Keratinocyte (primary cell): ENCODE results near the gene SORBS1. TPM values are rescaled to one million over a fixed set of nuclear protein-coding genes. Genes with fewer than 3 reads are reported as not detected.

Experiments used
- DNase-seq: peaks from one replicate; pipeline ENCODE4 v3.0.0-alpha.2; 2011; ENCODE audit warnings: low read depth, missing footprints, low spot score
- FAIRE-seq: peaks from 2 replicates; lab custom pipeline; 2011; peaks lifted over from hg19 to GRCh38; lab: Jason Lieb, UNC
- H2AFZ ChIP-seq: 2 replicates; pipeline ENCODE4 v1.6.0; 2012; ENCODE audit warnings: low read length, control low read depth, inconsistent platforms; ENCODE audit not compliant: control insufficient read depth
- H3K27ac ChIP-seq: 2 replicates; pipeline ENCODE4 v1.5.1; 2011; ENCODE audit warnings: low read length; ENCODE audit not compliant: control insufficient read depth, insufficient read depth
- H3K27me3 ChIP-seq: 3 replicates; pipeline ENCODE4 v1.6.0; 2011; ENCODE audit warnings: low read length; ENCODE audit not compliant: control insufficient read depth, insufficient read depth; ENCODE audit errors: extremely low read depth
- H3K36me3 ChIP-seq, 2 experiments: 2 replicates in 1 of 2; 3 replicates in 1 of 2; pipeline ENCODE4 v1.5.1; 2011; ENCODE audit warnings: low read length in 2 of 2, mild to moderate bottlenecking in 1 of 2; ENCODE audit not compliant: control insufficient read depth in 2 of 2, insufficient read depth in 2 of 2; ENCODE audit errors: extremely low read depth in 1 of 2
- H3K4me1 ChIP-seq: 3 replicates; pipeline ENCODE4 v1.5.1; 2011; ENCODE audit warnings: low read length; ENCODE audit not compliant: control insufficient read depth, insufficient read depth; ENCODE audit errors: extremely low read depth
- H3K4me2 ChIP-seq: 3 replicates; pipeline ENCODE4 v1.6.0; 2011; ENCODE audit warnings: low read depth, low read length; ENCODE audit not compliant: control insufficient read depth, insufficient read depth; ENCODE audit errors: extremely low read depth
- H3K4me3 ChIP-seq, 3 experiments: fragments of 200-600 bp in 1 of 3; sonication (generic) in 1 of 3; 2 replicates in 2 of 3; 3 replicates in 1 of 3; pipeline ENCODE4 v1.5.1; 2011 to 2016; ENCODE audit warnings: low read length in 3 of 3, mild to moderate bottlenecking in 3 of 3, control low read depth in 2 of 3, inconsistent platforms in 1 of 3, low read depth in 1 of 3, mixed read lengths in 1 of 3, mixed run types in 1 of 3, moderate library complexity in 1 of 3; ENCODE audit not compliant: control insufficient read depth in 2 of 3, insufficient read depth in 2 of 3; ENCODE audit errors: extremely low read depth in 1 of 3
- H3K79me2 ChIP-seq: 2 replicates; pipeline ENCODE4 v1.6.0; 2012; ENCODE audit warnings: low read length; ENCODE audit not compliant: control insufficient read depth, insufficient read depth
- H3K9ac ChIP-seq: 3 replicates; pipeline ENCODE4 v1.6.0; 2011; ENCODE audit warnings: low read length; ENCODE audit not compliant: control insufficient read depth, insufficient read depth; ENCODE audit errors: extremely low read depth
- H3K9me1 ChIP-seq: 3 replicates; pipeline ENCODE4 v1.6.0; 2011; ENCODE audit warnings: low read length; ENCODE audit not compliant: control insufficient read depth, insufficient read depth; ENCODE audit errors: extremely low read depth
- H3K9me3 ChIP-seq: 2 replicates; pipeline ENCODE4 v1.5.1; 2012; ENCODE audit warnings: low read depth, low read length; ENCODE audit not compliant: control insufficient read depth
- H4K20me1 ChIP-seq: 3 replicates; pipeline ENCODE4 v1.6.0; 2011; ENCODE audit warnings: low read length; ENCODE audit not compliant: control insufficient read depth, insufficient read depth; ENCODE audit errors: extremely low read depth
- EZH2 ChIP-seq: IDR thresholded peaks from one replicate; pipeline ENCODE4 v1.6.1; 2012; ENCODE audit warnings: inconsistent platforms, mild to moderate bottlenecking, low read length, moderate library complexity
- dilution Hi-C: fragments of 300-500 bp; cut with MboI; formaldehyde crosslinking; loops from one replicate; pipeline ENCODE4 v1.7.0; 2020; ENCODE audit warnings: low sequenced_read_pairs; ENCODE audit not compliant: extremely low pct_ligation_motif_present
- polyA plus RNA-seq, 5 experiments: library from polyadenylated mRNA; depleted of rRNA in 3 of 5; stranded (reverse) in 3 of 5; stranded (forward) in 1 of 5; unstranded in 1 of 5; fragments of >200 nt; gene quantifications; 1 replicate in 1 of 5; 2 replicates in 3 of 5; 3 replicates in 1 of 5; pipeline versions ENCODE4 v1.2.1 to v1.2.3, GENCODE V29; 2011 to 2012; ENCODE audit warnings: missing spikeins in 2 of 5, low read depth in 1 of 5, low replicate concordance in 1 of 5
- TF ChIP-seq, protein P1 (sequence below), 3 experiments: IDR thresholded peaks in 1 of 3; conservative IDR thresholded peaks in 1 of 3; optimal IDR thresholded peaks in 1 of 3; 2 replicates in 2 of 3; 3 replicates in 1 of 3; pipeline versions ENCODE3 to v1.5.1; 2011; ENCODE audit warnings: low read length in 3 of 3, mild to moderate bottlenecking in 3 of 3, moderate library complexity in 2 of 3, control low read depth in 1 of 3, inconsistent platforms in 1 of 3; ENCODE audit not compliant: insufficient read depth in 2 of 3; ENCODE audit errors: extremely low read depth in 1 of 3

The SORBS1 gene
- polyA plus RNA-seq, 1 donor (not counting 4 experiments of a cell fraction or from before 2014, with no cell fraction given): 0.42 TPM

GRCh38 chr10:95435548-95436279 is 125.5 kb downstream of the SORBS1 start:
- H3K9me3 ChIP-seq: no peaks in the 10 kb centered on the region
- H3K9me1 ChIP-seq: no peaks in the 10 kb centered on the region
- TF ChIP-seq EZH2: no peak
- TF ChIP-seq, protein P1, sequence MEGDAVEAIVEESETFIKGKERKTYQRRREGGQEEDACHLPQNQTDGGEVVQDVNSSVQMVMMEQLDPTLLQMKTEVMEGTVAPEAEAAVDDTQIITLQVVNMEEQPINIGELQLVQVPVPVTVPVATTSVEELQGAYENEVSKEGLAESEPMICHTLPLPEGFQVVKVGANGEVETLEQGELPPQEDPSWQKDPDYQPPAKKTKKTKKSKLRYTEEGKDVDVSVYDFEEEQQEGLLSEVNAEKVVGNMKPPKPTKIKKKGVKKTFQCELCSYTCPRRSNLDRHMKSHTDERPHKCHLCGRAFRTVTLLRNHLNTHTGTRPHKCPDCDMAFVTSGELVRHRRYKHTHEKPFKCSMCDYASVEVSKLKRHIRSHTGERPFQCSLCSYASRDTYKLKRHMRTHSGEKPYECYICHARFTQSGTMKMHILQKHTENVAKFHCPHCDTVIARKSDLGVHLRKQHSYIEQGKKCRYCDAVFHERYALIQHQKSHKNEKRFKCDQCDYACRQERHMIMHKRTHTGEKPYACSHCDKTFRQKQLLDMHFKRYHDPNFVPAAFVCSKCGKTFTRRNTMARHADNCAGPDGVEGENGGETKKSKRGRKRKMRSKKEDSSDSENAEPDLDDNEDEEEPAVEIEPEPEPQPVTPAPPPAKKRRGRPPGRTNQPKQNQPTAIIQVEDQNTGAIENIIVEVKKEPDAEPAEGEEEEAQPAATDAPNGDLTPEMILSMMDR (optimal IDR thresholded peaks at IDR 0.05 in 1 of 3, IDR thresholded peaks at IDR 0.05 in 1 of 3, conservative IDR thresholded peaks at IDR 0.05 in 1 of 3; ENCODE audit: extremely low read depth in 1 of 3, insufficient read depth in 2 of 3, low read length in 3 of 3): no peak
- no peaks in the 10 kb centered on the region for H3K27me3 ChIP-seq
- no peaks in the 10 kb centered on the region for H3K79me2 ChIP-seq
- no peak overlapping the region for H2AFZ ChIP-seq
- dilution Hi-C loops: loop anchor here (25.0 kb wide), 1 partner anchor 177 kb away; no protein-coding TSS in a partner anchor
- H4K20me1 ChIP-seq: no peaks in the 10 kb centered on the region
- H3K36me3 ChIP-seq: no peaks in the 10 kb centered on the region
- no peak for FAIRE-seq
- H3K4me3 ChIP-seq: no peak overlapping the region
- H3K27ac ChIP-seq: no peak overlapping the region
- H3K4me1 ChIP-seq: peaks cover 6% of the 10 kb centered on the region
- H3K4me2 ChIP-seq: no peak overlapping the region
- no peak for DNase-seq
- no peak overlapping the region for H3K9ac ChIP-seq

- TF ChIP-seq, protein P1 (optimal IDR thresholded peaks at IDR 0.05 in 1 of 3, IDR thresholded peaks at IDR 0.05 in 1 of 3, conservative IDR thresholded peaks at IDR 0.05 in 1 of 3; ENCODE audit: extremely low read depth in 1 of 3, insufficient read depth in 2 of 3, low read length in 3 of 3): no peak
- no peak for TF ChIP-seq EZH2
- no peak overlapping the region for H3K27ac ChIP-seq
- H3K4me1 ChIP-seq: peaks cover 13% of the 10 kb centered on the region
- FAIRE-seq: no peak
- no peaks in the 10 kb centered on the region for H3K36me3 ChIP-seq
- no peaks in the 10 kb centered on the region for H3K79me2 ChIP-seq
- H3K4me3 ChIP-seq: no peak overlapping the region
- dilution Hi-C loops: loop anchor here (25.0 kb wide), 1 partner anchor 178 kb away; no protein-coding TSS in a partner anchor
- no peaks in the 10 kb centered on the region for H3K9me1 ChIP-seq
- H3K4me2 ChIP-seq: no peak overlapping the region
- H3K9ac ChIP-seq: no peak overlapping the region
- H3K27me3 ChIP-seq: no peaks in the 10 kb centered on the region
- no peak overlapping the region for H2AFZ ChIP-seq
- no peak for DNase-seq
- no peaks in the 10 kb centered on the region for H3K9me3 ChIP-seq
- no peaks in the 10 kb centered on the region for H4K20me1 ChIP-seq
These were observed 126.6 kb downstream of the SORBS1 start for GRCh38 chr10:95434583-95434982.
